ENCODE measurements around the gene MC1R.
"Not testable (repeated sequence)": the region's sequence is repeated elsewhere in the genome, so short reads cannot be mapped to it uniquely, and the experiment has no call there.

The MC1R gene

DNA sequence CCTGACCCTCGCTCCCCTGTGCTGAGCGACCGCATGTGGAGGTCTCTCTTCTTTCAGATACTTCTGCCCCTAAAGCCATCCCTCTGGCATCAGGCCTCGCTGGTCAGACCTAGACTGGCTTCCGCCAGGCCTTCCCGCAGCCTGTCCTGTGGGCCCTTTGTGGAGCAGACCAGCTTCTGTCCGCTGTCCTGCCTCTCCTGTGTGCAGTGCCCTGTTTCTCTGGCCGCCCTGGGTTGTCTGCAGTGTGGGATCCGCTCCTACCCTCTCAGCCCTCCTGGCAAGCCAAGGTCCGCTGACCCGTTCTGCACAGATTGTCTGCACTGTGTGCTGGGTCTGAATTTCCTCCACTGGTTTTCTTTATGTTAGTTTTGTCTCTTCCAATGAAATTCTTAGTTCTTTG is 21.5 kb upstream of the MC1R start:
- DNase-seq = no peak

DNA sequence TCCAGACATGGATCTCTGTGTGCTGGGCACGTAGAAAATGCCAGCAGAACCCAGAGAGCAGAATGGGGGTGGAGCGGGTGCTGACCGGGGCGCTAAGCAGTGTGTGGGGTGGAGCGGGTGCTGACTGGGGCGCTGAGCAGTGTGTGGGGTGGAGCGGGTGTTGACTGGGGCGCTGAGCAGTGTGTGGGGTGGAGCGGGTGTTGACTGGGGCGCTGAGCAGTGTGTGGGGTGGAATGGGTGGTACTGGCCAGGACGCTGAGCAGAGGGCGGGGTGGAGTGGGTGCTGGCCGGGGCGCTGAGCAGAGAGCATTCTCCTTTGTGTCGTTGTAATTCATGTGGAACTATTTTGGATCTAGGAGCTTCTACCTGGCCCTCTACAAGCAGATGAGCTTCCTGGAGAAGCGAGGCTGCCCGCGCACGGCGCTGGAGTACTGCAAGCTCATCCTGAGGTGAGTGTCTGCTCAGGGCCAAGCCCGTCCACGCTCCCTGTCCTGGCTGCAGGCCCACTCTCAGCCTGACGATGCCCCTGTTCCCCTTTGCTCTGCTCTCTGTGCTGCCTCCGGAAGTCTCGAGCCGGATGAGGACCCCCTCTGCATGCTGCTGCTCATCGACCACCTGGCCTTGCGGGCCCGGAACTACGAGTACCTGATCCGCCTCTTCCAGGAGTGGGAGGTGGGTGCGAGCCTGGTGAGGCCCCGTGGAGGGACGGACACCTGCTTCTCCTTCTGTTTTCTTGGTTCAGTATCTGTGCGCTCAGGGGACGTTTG is 20.3 kb upstream of the MC1R start:
- DNase-seq = no peak

DNA sequence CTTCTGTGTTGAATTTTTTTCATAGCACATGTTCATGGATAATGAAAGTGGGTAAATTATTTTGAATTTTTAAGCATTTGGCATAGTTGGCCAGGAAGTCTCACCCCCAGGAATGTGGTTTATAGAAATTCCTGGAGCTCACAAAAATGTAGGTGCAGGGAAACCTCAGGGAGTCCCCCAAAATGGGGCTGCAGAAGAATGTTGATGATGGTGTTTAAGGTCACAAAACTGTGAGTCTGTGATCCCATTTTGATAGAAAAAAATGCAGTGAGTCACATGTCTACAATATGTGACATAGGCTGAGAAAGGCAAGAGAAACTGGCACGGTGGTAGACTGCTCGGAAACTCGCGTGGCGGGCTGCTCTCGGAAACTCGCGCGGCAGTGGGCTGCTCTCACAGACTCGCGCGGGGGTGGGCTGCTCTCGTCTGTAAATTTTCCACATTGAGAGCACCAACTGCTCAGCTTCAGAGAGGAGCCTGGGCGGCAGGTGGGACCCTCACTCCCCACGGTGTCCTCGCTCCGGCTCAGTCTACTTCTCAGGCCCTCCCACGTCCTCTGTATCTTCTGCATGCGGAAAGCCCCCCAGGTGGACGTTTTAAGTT is 18.7 kb upstream of the MC1R start:
- DNase-seq = no peak

DNA sequence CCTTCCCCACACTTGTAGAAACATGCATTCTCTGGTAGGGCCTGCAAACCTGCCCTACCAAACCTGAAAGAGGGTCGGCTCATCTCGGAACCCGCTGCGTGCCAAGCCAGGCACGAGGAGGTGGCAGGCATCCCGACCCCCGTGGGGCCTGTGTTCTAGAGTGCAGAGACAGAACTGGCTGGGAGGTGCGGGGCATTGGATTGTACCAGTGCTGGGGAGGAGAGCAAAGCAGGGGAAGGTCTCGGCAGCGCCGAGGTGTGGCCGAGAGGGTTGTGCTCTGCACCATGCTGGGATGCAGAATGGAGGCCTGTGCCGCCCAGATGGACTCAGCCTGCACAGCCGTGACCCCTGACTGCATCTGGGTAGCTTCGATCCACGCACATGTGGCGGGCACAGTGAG is 17.8 kb upstream of the MC1R start:
- no peak for DNase-seq

DNA sequence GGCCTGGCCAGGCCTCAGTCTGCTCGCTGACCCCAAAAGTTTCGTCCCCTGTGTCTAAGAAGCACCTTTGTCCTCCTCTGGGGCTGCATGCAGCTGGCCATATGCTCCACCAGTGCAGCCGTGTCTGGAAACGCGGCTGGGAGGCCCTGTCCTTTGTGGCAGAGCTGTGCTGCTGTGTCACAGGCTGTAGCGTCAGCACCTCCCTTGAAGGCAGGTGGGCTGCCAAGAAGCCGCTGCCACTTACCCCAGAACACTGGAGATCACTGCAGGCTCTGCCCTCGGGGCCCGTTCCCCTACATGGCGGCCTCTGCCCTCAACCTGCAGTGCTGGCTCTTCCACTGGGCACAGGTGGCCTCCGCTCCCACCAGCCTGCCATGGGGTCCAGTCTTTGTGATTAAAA is 15.7 kb upstream of the MC1R start:
- no peak for DNase-seq

DNA sequence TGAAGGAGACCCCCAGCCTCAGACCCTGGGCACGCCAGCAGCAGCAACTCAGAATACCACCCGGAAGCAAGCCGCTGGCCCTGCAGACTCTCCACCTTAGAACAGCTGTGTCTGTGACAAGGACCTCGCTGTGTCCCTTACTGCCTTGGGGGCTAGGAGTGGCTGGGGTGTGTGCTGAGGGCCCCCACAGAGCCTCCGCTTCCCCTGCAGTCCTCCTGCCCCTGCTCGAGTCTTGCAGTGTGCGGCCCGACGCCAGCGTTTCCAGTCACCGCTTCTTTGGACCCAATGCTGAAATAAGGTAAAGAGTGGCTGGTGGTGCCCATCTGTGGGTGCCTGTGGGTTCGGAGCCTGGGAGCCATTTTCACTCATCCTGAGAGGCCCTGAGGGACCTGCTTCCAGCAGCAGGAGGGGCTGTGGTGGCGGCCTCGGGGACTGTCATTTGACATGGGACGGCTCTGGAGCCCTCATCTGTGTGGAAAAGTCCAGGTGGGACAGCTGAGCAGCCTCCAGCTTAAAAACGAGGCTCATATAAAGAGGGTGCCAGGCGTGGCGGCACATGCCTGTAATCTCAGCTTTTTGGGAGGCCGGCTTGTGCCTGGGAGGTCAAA is 14.7 kb upstream of the MC1R start:
- no peak for DNase-seq

DNA sequence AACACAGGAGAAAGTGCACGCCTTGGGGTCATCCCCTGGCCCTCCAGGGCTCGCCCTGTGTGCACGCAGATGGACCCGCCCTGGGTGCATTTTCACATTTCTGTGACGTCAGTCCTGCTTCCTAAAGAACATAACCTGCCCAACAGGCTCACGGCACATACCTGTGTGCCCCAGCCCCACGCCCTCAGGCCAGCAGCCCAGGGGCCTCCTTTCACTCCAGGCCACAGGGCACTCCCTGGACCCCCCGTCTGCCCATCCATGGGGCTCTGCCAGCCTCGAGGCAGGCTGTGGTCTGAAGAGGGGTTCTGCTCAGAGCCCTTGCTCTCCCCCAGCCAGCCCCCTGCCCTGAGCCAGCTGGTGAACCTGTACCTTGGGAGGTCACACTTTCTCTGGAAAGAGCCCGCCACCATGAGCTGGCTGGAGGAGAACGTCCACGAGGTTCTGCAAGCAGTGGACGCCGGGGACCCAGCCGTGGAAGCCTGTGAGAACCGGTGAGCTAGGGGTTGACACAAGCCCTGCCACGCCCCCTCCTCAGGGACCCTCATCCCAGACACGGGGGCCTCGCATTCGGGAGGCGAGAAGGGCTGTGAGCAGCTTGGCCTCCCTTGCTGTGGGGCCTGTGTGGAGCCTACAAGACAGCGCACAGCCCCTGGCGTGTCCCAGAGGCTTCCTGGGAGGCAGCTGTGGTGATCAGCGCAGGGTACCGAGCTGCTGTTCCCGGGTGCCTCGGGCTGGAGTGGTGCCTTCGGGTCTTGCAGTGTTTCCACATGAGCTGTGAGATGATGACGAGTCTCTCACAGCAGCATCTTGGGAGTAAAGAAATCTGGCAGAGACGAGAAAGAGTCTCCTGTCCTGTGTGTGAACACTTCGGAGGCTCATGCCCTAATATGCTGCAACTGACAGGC is 13.8 kb upstream of the MC1R start:
- no peak for DNase-seq

DNA sequence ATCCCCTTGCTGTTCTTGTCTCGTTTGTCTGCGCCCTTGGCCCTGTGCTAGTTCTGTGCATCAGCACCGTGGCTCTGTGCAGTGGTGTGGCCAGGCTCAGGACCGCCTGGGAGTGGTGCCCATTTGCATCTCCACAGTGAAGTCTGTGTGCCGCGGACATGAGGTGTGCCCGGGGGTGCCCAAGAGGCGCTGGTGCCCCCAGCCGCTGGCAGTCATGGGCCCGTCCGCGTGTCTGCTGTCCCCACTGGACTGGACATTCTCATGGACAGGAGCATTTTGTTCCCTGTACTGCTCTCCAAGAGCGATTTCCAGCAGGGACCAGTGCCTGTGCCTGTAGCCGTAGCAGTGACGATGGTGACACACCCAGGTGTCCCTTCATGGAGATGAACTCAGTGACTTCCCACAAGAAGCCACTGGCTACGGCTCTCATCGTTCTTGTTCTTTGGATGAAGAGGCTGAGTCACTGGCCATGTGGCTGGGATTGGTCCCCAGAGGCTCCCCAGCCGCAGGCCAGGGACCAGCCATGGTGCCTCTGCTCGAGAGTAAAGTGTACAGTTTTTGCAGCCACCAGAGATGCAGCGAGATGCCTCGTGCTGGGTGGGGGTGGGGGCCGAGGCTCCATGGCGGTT is 13.0 kb upstream of the MC1R start:
- no peak for DNase-seq

DNA sequence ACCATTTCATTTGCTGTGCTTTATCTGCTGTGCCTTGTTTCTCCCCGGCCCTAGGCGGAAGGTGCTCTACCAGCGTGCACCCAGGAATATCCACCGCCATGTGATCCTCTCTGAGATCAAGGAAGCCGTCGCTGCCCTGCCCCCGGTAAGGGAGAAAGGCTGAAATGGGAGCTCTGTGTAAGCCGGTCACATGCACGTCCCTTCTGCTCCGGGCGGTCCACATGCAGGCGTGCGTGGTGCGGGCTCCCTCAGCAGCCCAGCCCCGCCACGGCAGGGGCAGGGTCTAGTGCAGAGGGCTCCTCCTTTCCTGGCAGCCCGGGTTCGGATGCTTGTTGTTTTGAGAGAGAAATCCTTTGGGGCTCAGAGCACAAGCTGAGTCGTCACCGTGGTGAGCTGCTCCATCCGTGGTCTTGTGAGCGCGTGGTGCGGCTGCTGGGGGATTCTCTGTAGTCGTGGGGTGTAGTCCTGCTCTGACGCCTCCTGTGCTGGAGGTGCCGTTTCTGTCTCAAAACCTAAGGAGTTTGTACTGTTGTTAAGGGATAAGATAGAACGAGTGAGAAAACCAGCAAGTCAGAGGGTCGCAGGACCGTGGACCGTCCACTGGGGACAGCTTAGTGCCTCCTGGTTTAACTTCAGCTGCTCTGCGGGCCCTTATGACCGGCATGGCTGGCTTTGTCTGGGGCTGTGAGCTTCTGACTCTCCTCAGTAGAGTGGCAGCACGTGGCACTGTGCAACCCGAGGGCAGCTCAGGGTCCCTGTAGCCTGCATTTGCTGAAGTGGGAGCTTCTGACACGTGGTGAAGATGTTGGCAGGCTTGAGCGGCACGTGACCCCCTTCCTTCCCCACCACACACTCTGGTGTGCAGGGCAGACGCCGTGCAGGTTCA is 12.3 kb upstream of the MC1R start:
- no peak for DNase-seq

DNA sequence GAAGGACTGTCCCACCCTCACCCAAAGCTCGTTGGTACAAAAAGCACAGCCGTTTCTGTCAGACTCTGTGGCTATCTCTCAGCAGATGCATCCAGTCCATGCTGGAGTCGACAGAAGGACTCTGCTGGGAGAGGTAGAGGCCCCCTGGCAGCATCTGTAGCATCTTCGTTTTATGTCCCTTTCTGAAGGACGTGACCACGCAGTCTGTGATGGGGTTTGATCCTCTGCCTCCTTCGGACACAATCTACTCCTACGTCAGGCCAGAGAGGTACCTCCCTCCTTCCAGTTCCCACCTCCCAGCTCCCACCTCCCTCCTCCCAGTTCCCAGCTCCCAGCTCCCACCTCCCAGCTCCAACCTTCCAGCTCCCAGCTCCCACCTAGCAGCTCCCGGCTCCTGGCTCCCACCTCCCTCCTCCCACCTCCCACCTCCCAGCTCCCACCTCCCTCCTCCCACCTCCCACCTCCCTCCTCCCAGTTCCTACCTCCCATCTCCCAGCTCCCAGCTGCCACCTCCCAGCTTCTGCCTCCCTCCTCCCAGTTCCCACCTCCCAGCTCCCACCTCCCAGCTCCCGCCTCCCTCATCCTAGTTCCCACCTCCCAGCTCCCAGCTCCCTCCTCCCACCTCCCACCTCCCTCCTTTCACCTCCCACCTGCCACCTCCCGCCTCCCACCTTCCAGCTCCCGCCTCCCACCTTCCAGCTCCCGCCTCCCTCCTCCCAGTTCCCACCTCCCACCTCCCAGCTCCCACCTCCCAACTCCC is 11.4 kb upstream of the MC1R start:
- DNase-seq = no peak

DNA sequence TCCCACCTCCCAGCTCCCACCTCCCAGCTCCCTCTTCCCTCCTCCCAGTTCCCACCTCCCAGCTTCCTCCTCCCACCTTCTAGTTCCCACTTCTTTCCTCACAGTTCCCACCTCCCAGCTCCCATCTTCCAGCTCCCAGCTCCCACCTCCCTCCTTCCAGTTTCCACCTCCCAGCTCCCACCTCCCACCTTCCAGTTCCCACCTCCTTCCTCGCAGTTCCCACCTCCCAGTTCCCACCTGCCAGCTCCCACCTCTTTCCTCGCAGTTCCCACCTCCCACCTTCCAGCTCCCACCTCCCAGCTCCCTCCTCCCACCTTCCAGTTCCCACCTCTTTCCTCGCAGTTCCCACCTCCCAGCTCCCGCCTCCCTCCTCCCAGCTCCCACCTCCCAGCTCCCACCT is 10.4 kb upstream of the MC1R start:
- no peak for DNase-seq

DNA sequence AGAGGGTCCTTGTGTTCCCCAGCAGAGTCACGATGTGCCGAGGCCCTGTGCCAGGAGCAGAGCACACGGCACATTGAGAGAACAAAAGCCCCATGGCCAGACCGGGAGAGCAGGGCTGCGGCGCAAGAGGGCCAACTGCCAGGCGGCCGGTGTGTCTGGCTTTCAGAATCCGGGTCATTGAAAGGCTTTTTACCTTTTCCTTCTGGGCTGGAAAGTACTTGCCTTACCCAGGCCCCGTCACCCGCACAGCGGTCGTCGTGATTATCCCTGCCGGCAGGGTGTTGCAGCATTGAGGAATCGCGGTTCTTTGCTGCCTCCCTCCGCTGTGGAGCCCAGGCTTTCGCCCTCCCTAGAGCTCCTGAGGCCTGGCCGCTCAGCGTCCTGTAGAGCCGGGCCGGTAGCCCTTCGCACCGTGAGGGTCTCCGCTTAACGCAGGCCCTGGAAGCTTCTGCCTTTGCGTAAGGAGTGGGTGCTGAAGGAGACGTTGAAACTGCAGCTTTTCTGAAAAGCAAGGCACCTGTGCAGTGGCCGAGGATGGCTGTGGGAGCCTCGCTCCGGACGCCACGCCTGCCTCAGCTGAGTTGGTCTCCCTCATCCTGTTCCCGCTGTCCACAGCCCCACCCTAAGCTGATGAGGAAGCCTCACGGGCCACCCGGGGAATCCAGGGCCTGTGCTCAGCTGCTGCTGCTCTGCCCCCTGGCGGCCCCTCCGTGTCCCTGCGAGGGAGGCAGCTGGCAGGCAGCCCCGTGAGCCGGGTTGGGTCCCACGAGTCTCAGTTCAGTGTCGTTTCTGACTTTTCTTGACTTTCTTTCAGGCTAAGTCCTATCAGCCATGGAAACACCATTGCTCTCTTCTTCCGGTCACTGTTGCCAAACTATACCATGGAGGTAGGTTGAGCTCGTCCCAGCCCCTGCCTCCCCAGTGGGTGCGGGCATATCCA is 8.6 kb upstream of the MC1R start:
- DNase-seq = peak; percentile 31

DNA sequence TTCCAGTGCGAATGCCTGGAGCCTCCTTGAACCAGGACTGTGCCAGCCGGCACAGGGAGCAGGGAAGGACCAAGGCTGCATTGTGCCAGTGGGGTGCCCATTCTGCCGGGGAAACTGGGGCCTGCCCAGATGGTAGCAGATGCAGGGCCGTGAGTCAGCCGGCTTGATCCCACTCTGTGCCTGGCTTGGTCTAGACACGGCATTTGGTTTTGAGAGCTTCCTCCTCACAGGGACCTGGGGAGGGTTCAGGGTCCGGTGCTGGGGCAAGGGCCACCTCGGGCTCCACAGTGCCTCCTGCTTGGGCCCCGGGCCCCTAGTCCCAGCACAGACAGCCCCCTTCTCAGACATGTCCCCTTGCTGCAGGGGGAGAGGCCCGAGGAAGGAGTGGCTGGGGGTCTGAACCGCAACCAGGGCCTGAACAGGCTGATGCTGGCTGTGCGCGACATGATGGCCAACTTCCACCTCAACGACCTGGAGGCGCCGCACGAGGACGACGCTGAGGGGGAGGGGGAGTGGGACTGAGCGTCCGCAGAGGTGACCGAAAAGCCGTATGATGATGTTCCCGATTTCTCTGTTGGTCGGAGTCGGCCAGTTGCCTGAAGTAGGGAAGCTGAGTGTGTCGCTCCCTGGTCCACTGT is 7.8 kb upstream of the MC1R start:
- DNase-seq = no peak

DNA sequence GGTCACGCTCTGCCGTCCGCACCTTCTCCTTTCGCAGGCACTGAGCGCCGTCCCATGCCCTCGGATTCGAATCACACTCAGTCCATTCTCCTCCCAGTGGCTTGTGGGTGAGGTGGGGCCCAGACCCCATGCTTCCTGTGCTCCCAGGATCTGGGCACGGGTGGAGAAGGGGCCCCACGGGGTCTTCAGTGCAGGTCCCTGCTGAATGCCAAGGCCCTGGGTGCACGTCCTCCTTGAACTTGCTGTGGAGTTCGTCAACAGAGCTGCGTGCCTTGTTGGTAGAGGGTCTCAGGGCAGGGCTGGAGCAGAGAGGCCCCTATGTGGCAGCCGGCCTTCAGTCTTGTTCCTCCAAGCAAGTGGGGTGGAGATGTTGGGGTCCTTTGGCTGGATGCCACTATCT is 7.3 kb upstream of the MC1R start:
- no peak for DNase-seq

DNA sequence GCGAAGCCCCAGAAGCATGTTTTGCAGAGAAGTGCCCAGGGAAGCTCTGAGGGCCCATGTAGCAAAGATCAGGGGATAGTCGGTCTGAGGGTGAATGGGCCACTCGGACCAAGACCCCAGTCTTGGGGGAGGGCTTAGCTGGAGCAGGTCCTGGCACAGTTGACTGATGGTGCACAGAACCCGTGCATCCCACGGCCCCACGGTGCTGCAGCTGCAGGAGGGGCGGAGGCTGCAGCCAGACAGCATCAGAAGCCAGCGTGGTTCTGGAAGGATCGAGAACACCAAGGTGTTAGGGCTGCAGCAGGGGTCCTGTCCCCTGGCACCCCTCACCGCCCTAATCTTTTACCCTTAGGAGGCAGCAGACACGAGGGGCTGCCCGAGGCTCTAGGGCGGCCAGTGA is 6.5 kb upstream of the MC1R start:
- DNase-seq = no peak

DNA sequence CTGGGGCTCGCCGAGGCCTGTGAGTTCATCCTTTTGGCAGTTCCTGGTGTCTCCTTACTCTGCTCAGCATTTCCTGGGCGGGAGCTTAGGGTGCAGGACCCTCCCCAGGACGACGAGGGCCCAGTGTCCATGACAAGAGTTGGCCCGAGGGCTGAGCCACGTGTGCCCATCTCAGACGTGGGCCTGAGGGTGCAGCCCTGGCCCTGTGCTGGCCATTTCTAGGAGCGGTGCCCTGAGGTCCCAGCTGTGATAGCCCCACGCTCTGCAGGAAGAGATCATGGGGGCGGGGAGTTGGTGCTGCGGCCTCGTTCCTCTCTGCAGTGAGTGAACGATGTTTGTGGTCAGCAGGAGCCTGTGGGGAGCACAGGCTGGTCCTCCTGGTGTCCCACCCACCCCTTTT is 6.0 kb upstream of the MC1R start:
- no peak for DNase-seq

DNA sequence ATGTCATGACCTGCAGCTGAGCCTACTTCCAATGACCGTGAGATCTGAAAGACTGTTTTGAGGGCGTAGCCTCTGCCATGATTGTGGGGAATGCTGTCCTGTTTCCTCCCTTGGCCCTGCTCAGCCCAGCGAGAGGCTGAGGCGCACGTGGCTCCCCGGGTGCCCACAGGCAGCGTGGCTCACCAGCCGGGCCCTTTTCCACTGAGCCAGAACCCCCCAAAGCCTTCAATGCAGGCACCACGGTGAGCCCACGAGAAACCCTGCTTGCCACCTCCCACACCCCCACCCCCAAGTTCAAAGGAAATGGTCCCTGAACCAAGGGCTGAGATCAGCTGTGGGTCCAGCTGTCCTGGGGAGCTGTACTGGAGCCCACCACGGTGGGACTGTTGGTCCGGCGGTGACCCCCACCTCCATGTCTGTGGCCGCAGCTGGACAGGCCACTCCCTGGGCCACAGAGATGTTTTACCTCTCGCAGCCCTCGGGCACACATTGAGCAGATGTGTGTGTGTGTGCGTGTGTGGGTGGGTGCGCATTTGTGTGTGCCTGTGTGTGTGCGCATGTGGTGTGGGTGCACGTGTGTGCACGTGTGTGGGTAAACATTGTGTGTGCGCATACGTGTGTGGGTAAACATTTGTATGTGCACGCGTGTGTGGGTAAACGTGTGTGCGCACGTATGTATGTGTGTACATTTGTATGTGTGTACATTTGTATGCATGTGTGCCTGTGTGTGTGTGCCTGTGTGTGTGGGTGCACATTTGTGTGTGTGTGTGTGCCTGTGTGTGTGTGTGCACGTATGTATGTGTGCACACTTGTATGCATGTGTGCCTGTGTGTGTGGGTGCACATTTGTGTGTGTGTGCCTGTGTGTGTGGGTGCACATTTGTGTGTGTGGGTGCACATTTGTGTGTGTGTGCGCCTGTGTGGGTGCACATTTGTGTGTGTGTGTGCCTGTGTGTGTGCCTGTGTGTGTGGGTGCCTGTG is 5.0 kb upstream of the MC1R start:
- DNase-seq = no peak

DNA sequence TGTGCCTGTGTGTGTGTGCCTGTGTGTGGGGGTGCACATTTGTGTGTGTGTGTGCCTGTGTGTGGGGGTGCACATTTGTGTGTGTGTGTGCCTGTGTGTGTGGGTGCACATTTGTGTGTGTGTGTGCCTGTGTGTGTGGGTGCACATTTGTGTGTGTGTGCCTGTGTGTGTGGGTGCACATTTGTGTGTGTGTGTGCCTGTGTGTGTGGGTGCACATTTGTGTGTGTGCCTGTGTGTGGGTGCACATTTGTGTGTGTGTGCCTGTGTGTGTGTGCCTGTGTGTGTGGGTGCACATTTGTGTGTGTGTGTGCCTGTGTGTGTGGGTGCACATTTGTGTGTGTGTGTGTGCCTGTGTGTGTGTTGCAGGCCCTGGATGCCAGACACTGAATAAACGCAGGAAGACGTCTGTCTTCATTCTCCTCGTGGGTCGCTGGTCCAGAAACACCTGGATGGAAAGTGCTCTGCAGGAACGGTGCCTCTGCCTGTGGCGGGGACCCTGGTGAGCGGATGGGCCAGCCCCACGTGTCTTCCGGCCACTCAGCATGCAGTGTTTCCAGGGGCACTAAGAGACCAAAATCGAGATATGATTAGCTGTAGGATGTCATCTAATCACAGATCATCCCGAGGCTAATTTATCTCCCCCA is 3.9 kb upstream of the MC1R start:
- not testable (repeated sequence) for DNase-seq
